Fibroblast of the conjunctiva (primary cell): ENCODE measurements around the gene CNN1.
"Not testable (repeated sequence)": the region's sequence is repeated elsewhere in the genome, so short reads cannot be mapped to it uniquely, and the experiment has no call there.

Source experiments
- DNase-seq: peaks from one replicate; pipeline ENCODE4 v3.0.0-alpha.2; 2010; ENCODE audit warnings: low read depth

The CNN1 gene

DNA sequence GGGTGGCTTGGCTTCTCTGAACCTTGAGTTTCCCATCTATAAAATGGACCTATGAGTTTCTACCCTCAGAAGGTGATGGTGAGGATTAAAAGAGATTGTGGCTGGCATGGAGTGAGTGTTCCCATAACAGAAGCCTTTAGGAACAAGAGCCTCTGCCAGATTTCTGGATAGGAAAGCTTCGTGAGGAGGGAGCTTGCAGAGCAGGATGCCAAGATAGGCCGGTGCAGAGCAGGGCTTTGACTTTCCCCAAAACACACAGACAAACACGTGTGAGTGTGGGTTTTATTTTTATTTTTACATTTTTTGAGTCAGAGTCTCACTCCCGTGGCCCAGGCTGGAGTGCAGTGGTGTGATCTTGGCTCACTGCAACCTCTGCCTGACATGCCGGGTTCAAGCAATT is 3.7 kb upstream of the CNN1 start:
- no peak for DNase-seq

DNA sequence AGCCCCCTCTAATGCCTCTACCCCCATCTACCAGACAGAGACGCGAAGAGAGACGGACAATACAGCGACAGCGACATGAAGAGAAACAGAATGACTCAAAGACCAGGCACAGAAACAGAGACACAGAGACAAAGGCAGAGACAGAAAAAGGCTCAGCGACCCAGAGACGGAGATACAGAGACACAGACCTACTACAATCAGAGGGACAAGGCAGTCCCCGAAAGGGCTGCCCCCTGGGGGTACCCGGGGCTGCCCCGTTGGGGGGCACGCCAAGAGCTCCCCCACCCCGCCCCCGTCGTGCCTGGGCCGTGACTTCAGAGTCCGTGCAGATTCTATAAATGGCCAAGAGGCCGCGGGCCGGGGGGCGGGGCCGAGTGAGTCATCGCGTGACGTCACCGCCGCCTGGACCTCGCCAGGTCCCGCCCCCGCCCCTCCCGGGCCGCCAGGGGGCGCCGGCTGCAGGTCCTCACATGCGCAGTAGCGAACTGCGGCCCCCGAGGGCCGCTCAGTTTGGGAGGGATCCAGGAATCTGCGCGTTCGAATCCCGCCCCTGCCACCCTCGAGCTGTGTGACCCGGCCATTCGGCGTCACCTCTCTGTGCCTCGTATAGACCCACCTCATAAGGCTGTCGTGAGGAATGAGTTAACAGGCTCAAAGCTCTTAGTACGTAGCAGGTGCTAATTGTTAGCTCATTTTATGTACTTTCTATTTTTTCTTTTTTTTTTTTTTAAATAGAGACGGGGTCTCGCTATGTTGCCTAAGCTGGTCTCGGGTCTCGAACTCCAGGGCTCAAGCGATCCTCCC is 2.7 kb upstream of the CNN1 start:
- peak; percentile 79 for DNase-seq

DNA sequence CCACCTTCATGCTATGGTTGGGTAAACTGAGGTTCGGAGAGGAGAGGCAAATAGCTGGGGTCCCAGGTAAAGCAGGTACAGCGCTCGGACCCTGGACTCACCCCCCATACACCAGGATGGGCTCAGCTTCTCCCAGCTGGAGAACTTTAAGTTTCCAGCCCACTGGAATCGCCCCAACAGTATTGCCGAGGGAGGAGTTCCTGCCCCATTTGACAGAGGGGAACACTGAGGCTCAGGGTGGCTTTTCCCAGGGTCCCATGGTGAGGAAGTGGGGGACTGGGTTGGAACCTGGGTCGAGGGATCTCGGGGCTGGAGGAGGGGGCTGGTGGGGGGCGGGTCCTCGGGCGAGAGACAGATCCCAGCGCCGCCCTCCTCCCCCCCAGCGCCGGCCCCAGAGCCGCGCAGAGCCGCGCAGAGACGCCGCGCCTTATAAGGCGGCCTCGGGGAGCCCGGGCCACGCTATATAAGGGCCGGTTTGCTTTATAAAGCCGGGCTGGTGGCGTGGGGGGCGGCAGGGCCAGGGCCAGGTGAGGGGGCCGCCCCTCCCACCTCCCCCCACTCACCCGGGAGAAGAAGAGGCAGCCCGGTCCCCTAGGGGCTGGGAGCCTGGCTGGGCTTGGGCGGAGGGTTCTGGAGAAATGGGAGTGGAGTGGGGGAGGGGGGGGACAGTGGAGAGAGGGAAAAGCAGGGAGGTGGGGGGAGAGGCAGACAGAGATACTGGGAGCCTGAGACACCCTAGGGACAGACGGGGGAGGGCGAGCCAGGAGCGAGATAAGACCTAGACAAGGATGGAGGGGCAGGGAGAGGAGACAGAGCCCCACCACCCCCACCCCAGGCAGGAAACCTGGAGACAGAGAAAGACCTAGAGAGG is 1.1 kb downstream of the CNN1 start:
- DNase-seq = no peak

DNA sequence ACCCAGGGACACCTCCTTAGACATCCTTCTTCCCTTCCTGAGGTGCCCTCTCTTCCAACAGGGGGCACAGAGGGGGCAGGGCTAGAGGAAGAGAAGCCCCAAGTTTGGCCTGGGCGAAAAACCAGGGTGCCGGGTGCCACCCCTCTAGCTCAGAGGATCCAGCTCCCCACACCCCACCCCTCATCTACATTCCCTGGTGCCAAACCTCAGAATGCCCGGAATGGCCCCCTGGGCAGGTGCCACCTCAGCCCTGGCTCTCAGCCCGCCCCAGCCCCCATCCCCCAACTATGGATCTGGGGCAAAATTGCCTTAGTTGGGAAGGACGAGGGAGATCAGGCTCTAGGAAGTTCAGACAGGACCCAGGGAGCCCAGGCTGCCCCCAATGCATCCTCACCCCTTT is 2.0 kb downstream of the CNN1 start:
- DNase-seq = no peak

DNA sequence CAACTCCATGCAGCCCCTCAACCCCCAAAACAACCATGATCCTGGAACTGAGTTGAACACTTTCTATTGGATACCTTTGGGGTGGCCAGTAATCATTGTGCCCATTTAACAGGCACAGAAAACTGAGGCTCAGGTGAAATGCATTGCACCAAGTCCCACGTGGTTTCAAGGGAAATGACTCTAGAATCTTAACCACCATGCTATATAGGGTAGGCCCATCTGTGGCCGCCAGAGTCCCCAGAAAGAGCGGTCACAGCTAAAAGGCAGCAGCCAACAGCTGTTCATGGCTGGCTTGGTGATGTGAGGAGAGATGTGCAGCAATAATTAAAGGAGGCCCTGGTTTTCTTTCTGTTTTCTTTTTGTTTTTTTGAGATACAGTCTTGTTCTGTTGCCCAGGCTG is 2.6 kb downstream of the CNN1 start:
- no peak for DNase-seq

DNA sequence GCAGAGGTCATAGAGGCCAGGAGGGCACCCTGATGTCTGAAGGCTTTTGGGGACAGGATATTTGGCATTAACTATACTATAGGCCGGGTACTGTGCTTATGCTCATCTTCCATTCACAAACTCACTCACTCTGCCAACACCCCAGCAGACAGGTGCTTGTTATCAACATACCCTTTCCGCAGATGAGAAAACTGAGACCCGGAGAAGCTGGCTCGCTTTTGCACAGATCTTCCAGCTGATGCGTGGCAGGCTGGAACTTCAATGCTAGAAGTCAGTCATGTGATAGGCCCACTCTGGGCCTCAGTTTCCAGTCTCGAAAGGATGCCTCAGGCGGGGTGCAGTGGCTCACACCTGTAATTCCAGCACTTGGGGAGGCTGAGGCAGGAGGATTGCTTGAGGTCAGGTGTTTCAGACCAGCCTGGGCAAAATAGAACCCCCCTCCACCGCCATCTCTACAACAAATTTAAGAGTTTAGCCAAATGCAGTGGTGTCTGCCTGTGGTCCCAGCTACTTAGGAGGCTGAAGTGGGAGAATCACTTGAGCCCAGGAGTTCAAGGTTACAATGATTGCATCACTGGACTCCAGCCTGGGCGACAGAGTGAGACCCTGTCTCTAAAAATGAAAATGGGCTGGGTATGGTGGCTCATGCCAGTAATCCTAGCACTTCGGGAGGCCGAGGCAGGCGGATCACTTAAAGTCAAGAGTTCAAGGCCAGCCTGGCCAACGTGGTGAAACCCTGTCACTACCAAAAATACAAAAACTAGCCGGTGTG is 9.5 kb downstream of the CNN1 start:
- DNase-seq = no peak

DNA sequence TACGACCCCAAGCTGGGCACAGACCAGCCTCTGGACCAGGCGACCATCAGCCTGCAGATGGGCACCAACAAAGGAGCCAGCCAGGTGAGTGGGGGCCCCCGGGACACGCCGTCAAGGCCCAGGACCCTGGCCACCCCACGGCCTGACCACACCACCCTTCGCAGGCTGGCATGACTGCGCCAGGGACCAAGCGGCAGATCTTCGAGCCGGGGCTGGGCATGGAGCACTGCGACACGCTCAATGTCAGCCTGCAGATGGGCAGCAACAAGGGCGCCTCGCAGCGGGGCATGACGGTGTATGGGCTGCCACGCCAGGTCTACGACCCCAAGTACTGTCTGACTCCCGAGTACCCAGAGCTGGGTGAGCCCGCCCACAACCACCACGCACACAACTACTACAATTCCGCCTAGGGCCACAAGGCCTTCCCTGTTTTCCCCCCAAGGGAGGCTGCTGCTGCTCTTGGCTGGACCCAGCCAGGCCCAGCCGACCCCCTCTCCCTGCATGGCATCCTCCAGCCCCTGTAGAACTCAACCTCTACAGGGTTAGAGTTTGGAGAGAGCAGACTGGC is 10.8 kb downstream of the CNN1 start:
- DNase-seq = no peak

DNA sequence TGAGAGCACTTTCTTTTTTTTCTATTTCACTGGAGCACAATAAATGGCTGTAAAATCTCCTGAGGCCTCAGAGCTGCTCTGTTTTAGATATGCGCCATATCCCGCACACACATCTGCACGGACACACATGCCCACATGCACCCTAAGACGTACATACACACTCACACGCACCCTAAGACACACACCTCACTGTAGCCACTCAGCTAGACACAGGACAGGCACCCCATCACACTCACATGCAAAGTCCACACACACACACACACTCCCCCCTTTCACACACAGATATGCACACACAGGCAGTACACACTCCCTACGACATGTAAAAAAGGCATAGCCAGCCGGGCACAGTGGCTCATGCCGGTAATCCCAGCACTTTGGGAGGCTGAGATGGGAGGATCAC is 11.6 kb downstream of the CNN1 start:
- no peak for DNase-seq

DNA sequence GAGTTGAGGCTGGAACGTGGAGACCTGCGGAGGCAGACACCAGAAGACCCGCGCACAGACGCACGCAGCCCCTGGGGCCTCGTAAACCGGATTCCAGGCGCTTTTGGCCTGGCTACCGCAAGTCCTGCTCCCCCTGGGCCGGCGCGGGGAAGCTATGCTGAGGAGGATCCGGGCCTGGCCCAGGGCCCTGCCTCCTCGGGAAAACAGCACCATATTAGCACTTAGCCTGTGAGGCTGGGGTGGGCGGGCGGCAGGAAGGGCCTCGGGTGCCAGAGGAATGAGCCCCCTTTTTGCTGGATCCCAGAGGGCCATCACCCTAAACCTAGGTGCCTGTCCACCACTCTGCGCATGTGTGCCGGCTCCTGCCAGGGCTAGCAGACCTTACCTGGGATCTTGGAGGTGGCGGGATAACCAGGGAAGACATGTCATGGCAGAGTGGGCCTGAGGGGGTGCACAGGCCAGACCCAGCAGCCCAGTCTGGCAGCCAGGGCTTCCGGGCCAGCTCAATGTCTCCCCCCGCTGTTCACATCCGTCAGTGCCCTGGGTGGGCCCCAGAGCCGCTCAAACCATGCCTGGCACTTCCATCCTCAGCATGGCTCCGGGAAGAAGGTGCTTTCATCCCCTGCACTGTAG is 13.1 kb downstream of the CNN1 start:
- no peak for DNase-seq

DNA sequence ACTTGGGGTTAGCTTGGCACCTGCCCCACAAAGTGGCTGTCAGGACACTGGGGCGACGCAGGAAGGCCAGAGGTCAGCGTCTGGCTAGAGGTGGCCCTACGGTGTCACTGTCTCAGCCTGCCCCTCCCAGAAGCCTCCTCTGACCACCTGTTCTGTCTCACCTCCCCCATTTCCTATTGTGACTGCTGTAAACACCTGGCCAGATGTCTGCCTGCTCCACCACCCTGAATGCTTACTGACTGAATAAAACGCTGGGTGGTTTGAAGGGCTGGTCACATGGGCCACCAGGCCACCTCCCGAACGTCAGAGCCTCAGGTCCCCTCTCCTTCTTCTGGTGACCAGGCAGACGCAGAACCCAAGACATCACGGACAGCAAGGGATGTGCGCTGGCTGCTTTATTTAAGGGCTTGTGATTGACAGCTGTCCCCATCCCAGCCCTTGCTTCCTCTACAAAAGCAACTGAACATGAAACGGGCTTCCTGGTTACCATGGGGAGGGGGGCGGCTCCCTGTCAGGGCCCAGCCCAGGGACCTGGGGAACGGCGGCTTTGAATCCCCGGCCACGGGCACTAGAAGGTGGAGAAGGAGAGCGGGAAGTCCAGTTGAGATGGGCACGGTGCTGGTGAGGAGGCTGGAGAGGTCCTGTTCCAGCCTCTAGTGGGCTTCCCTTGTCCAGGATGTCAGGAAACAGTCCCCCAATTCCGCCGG is 14.2 kb downstream of the CNN1 start:
- DNase-seq = no peak

DNA sequence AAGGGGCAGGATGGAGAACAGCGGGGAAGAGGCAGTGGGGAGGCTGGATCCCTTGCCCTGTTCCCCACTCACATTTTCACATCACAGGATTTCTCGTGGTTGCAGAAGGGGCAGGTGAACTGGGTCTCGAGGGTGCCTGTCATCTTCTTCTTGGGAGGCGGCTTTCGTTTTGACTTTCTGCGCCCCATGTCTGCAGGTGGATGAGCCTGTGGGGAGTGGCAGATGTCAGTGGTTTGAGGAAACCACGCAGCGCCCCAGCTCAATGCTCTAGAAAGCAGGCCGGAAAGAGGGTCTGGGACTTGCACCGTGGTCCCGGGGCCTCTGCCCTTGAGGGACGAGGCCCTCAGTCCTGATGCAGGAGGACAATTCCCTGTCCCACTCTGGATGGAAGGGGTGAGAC is 15.5 kb downstream of the CNN1 start:
- DNase-seq = no peak

DNA sequence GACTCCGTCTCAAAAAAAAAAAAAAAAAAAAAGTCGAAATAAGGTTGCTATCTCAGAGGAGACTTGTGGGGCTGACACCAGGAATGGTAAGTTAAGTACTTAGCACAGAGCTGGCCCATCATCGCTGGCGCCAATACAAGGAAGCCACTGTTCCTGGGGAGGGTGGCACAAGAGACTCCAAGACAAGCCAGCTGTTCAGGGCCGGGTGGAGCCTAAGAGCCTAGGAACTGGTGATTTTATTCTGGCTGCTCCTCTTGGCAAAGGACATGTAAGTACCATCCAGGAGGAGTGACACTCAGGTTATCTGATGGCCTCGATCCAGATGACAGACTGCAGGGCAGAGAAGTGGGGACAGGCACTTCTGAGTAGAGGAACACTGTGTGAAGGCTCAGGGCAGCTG is 16.6 kb downstream of the CNN1 start:
- DNase-seq = no peak

DNA sequence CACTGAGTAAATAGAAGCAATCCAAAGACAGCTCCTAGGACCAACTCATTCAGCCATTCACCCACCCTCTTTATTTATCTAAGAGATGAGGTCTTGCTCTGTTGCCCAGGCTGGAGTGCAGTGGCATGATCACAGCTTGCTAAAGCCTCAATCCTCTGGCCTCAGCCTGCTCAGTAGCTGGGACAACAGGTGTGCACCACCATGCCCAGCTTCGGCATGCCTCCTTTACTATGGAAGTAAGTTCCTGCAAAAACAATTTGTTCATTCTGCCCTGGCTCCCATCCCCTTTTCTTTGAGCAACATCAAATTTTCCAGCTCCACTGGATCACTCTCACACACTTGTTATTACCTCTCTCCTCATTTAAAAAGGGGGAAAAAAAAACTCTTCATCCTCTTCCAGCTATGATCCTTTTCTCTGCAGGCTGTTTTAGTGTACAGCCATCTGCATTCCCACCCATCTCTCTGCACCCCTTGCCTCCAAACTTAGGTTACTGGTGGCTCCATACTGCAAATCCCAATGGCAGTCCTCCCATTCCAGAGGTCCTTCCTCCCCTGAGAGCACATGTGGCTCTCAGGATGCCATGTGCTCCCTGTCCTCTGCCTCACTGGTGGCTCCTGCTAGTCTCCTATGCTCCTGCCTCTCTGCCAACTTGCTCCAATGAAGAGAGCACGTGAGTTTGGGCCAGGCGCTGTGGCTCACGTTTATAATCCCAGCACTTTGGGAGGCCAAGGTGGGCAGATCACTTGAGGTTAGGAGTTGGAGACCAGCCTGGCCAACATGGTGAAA is 18.2 kb downstream of the CNN1 start:
- no peak for DNase-seq

DNA sequence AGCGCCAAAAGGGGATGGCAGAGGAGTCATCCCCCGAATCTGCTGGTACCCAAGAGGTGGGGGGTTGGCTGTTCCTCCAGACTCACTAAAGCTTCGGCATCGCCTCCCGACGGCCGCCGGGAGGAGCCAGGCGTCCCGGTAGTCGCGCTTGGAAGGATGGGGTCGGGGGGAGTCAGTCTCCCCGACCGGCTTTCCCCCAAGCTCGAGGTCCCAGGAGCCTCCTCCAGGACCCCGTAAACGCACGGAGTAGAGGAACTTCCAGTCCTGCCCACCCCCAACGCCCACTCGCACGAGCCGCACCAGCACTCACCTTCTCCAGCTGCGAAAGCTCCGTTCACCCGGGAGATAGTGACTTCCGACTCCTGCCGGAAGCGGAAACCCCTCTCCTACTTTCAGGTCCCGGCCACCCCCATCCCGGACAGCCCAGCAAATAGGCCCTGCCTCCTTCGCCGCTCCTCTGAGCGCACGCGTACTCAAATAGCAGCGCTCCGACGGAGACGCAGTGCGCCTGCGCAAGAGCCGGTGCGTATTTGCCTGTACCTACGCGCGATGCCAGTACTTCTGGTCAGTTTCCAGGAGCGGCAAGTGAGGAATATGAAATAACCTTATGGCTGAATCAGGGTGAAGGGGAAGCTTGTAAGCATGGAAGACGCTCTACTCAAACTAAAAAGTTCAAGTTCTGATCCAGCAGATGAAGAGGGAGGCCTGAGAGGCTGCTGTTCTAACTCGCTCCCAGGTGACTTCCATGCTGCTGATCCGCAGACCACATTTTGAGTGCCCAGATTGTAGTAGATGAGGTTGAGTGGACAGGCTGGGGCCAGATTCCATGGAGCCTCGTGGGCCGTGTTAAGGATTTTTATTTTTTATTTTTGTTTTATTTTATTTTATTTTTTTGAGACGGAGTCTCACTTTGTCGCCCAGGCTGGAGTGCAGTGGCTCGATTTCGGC is 20.5 kb downstream of the CNN1 start, which contains the start of gene ELOF1:
Gene ELOF1, minus strand, starts transcription at position 350 of the 948 bp plus-strand sequence. CDS start 4,883 bp downstream, outside the sequence.
- DNase-seq = peak; percentile 97

DNA sequence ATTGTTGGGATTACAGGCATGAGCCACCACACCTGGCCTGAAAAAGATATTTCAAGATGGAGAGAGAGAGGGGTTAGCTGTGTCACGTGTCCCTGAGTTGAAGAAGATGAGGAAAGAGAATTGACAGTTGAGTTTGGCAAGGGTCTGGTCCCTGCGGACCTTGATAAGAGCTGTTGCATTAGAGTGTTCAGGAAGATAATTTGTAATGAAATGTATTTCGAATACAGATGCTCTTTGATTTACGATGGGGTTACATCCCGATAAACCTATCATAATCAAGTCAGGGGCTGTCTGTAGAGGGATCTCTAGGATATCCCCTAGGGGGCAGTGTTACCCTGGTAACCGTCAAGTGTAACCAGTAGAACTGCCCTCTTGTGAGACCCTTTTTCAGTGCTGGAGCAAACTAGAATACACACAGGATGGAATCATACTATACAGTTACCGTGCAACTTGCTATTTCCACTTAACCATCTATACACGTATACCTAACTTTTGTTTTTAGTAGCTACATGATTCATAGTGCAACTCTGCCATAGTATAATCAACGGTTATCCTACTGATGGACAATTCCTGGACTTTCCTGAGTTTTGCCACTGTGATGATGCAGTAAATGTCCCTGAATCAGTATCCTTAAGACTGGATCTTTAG is 21.9 kb downstream of the CNN1 start:
- peak; percentile 65 for DNase-seq

DNA sequence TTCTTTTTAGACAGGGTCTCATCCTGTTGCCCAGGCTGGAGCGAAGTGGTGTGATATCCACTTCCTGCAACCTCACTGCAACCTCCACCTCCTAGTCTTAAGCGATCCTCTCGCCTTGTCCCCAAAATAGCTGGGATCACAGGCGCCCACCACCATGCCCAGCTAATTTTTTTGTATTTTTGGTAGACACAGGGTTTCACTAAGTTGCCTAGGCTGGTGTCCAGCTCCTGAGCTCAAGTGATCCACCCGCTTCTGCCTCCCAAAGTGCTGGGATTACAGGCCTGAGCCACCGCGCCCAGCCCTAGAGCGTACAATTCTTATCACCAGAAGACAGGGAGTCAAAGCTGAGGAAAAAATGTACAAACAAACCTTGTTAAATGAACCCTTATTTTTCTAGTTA is 24.9 kb downstream of the CNN1 start:
- no peak for DNase-seq

DNA sequence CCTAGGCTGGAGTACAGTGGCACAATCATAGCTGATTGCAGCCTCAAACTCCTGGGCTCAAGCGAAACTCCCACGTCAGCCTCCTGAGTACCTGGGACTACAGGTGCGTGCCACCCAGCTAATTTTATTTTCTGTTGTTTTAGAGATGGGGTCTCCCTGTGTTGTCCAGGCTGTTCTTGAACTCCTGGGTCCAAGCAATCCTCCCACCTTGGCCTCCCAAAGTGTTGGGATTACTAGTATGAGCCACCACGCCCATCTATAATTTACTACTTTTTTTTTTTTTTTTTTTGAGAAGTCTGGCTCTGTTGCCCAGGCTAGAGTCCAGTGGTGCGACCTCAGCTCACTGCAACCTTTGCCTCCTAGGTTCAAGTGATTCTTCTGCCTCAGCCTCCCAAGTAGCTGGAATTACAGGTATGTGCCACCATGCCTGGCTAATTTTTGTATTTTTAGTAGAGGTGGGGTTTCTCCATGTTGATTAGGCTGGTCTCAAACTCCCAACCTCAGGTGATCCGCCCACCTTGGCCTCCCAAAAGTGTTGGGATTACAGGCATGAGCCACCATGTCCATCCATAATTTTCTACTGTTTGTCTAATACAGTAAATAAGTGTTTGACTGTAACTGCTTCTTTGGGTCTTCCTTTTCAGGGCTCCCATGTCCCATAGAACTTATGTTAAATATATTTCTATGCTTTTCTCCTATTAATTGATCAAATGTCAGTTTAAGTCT is 25.6 kb downstream of the CNN1 start:
- DNase-seq = not testable (repeated sequence)

DNA sequence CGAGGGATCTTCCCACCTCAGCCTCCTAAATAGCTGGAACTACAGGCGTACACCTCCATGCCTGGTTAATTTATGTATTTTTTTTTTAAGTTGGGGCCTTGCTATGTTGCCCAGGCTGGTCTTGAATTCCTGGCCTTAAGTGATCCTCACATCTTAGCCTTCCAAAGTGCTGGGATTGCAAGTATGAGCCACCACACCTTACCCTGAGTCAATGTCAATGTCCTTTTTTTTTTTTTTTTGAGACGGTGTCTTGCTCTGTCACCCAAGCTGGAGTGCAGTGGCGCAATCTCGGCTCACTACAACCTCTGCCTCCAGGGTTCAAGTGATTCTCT is 27.0 kb downstream of the CNN1 start:
- DNase-seq = not testable (repeated sequence)
